COR-L47 (cell line): Measurements from ENCODE around the gene MSI2.
"Not testable (repeated sequence)": the region's sequence is repeated elsewhere in the genome, so short reads cannot be mapped to it uniquely, and the experiment has no call there.

Source experiments
- DNase-seq: peaks from one replicate; lab custom pipeline; 2025; lab: John Stamatoyannopoulos, UW

MSI2 gene

GRCh38 chr17:57619061-57619937, 363.0 kb downstream of the MSI2 start:
- no peak for DNase-seq

GRCh38 chr17:57620576-57620975, 364.3 kb downstream of the MSI2 start:
- no peak for DNase-seq

GRCh38 chr17:57621791-57622190, 365.5 kb downstream of the MSI2 start:
- DNase-seq = not testable (repeated sequence)

GRCh38 chr17:57622306-57622682, 366.0 kb downstream of the MSI2 start:
- no peak for DNase-seq

- DNase-seq = no peak
Measured at GRCh38 chr17:57622683-57623433, 366.5 kb downstream of the MSI2 start.

- no peak for DNase-seq
Measured at GRCh38 chr17:57623620-57624019, 367.3 kb downstream of the MSI2 start.

- DNase-seq = no peak
Measured at GRCh38 chr17:57624386-57624785, 368.1 kb downstream of the MSI2 start.

- DNase-seq = no peak
Measured at GRCh38 chr17:57625511-57625910, 369.2 kb downstream of the MSI2 start.

GRCh38 chr17:57625957-57626356, 369.6 kb downstream of the MSI2 start:
- no peak for DNase-seq

- DNase-seq = no peak
Measured at GRCh38 chr17:57626520-57627210, 370.3 kb downstream of the MSI2 start.

- no peak for DNase-seq
Measured at GRCh38 chr17:57627591-57627990, 371.3 kb downstream of the MSI2 start.

- no peak for DNase-seq
Measured at GRCh38 chr17:57628421-57628820, 372.1 kb downstream of the MSI2 start.

- no peak for DNase-seq
Measured at GRCh38 chr17:57629470-57629869, 373.1 kb downstream of the MSI2 start.

GRCh38 chr17:57629886-57630285, 373.6 kb downstream of the MSI2 start:
- no peak for DNase-seq

GRCh38 chr17:57630736-57631135, 374.4 kb downstream of the MSI2 start:
- DNase-seq = no peak

- DNase-seq = no peak
Measured at GRCh38 chr17:57631871-57632270, 375.5 kb downstream of the MSI2 start.

GRCh38 chr17:57632294-57632693, 376.0 kb downstream of the MSI2 start:
- DNase-seq = no peak

- DNase-seq = no peak
Measured at GRCh38 chr17:57633236-57633635, 376.9 kb downstream of the MSI2 start.

- no peak for DNase-seq
Measured at GRCh38 chr17:57634713-57635465, 378.6 kb downstream of the MSI2 start.

- DNase-seq = no peak
Measured at GRCh38 chr17:57636274-57636673, 380.0 kb downstream of the MSI2 start.

- DNase-seq = no peak
Measured at GRCh38 chr17:57636985-57637665, 380.8 kb downstream of the MSI2 start.
